ENCODE results near the gene SPSB2.
A peak's percentile ranks its signal among the peaks of the same experiment; 100 is the strongest.
"Not testable (repeated sequence)": the region's sequence is repeated elsewhere in the genome, so short reads cannot be mapped to it uniquely, and the experiment has no call there.

The SPSB2 gene

GRCh38 chr12:6871052-6871957 is 1.8 kb downstream of the SPSB2 start:
- no peak for DNase-seq (ENCODE audit: low read depth in 2 of 2, low spot score in 1 of 2)

GRCh38 chr12:6870304-6870703 is 2.8 kb downstream of the SPSB2 start:
- DNase-seq (ENCODE audit: low read depth in 2 of 2, low spot score in 1 of 2), result not testable (repeated sequence)

GRCh38 chr12:6869049-6870021 is 3.8 kb downstream of the SPSB2 start:
- peak; percentile 76 to 83 for DNase-seq (ENCODE audit: low read depth in 2 of 2, low spot score in 1 of 2)

- no peak for DNase-seq (ENCODE audit: low read depth in 2 of 2, low spot score in 1 of 2)
Measured at GRCh38 chr12:6868211-6869048, 4.7 kb downstream of the SPSB2 start.

GRCh38 chr12:6867413-6868210 is 5.5 kb downstream of the SPSB2 start, which contains the start of gene TPI1:
Gene TPI1 (plus strand): TSS chr12:6867531. CDS start chr12:6867567, 36 bp downstream.
- peak; percentile 49 to 61 for DNase-seq (ENCODE audit: low read depth in 2 of 2, low spot score in 1 of 2)

- no peak for DNase-seq (ENCODE audit: low read depth in 2 of 2, low spot score in 1 of 2)
Measured at GRCh38 chr12:6866920-6867412, 6.1 kb downstream of the SPSB2 start.

- no peak for DNase-seq (ENCODE audit: low read depth in 2 of 2, low spot score in 1 of 2)
Measured at GRCh38 chr12:6866163-6866919, 6.8 kb downstream of the SPSB2 start.

GRCh38 chr12:6865307-6865706 is 7.8 kb downstream of the SPSB2 start:
- DNase-seq (ENCODE audit: low read depth in 2 of 2, low spot score in 1 of 2), result not testable (repeated sequence)

GRCh38 chr12:6863586-6864321 is 9.3 kb downstream of the SPSB2 start:
- no peak for DNase-seq (ENCODE audit: low read depth in 2 of 2, low spot score in 1 of 2)

GRCh38 chr12:6863033-6863432 is 10.1 kb downstream of the SPSB2 start:
- no peak for DNase-seq (ENCODE audit: low read depth in 2 of 2, low spot score in 1 of 2)

GRCh38 chr12:6861391-6861790 is 11.7 kb downstream of the SPSB2 start:
- no peak for DNase-seq (ENCODE audit: low read depth in 2 of 2, low spot score in 1 of 2)

- no peak for DNase-seq (ENCODE audit: low read depth in 2 of 2, low spot score in 1 of 2)
Measured at GRCh38 chr12:6860942-6861341, 12.2 kb downstream of the SPSB2 start.

GRCh38 chr12:6860116-6860515 is 13.0 kb downstream of the SPSB2 start:
- no peak for DNase-seq (ENCODE audit: low read depth in 2 of 2, low spot score in 1 of 2)

GRCh38 chr12:6858799-6859198 is 14.3 kb downstream of the SPSB2 start:
- DNase-seq (ENCODE audit: low read depth in 2 of 2, low spot score in 1 of 2), result no peak

- no peak for DNase-seq (ENCODE audit: low read depth in 2 of 2, low spot score in 1 of 2)
Measured at GRCh38 chr12:6855322-6855721, 17.8 kb downstream of the SPSB2 start.

GRCh38 chr12:6854036-6854435 is 19.1 kb downstream of the SPSB2 start:
- no peak for DNase-seq (ENCODE audit: low read depth in 2 of 2, low spot score in 1 of 2)

- no peak for DNase-seq (ENCODE audit: low read depth in 2 of 2, low spot score in 1 of 2)
Measured at GRCh38 chr12:6853626-6854025, 19.5 kb downstream of the SPSB2 start.

GRCh38 chr12:6852651-6853354 is 20.3 kb downstream of the SPSB2 start:
- DNase-seq (ENCODE audit: low read depth in 2 of 2, low spot score in 1 of 2), result no peak
